ENCODE measurements around the gene GTF2A1L. TPM values are rescaled to one million over a fixed set of nuclear protein-coding genes. Genes with fewer than 3 reads are reported as not detected.
A peak's percentile ranks its signal among the peaks of the same experiment; 100 is the strongest.

Gene GTF2A1L
- total RNA-seq, result 10 to 100 TPM; 11.8 to 39.5 (median 18.7) TPM

DNA sequence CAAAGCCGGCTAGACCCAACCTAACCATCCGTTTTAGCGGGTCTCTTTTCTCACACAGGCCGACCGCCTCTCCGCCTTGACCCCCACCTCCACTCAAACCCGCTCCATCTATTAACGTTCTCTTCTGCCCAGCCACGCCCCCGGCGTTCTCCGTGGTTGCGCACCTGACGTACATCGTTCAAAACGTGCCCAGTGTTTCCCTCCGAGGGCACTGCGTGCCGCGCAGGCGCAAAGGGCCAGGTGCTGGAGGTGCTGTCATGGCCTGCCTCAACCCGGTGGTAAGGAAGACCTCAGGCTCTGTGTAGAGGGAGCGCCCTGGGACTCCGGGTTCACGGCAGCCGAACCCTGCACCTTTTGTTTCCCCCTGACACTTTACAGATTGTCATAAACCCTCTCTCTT lies at the start of gene GTF2A1L:
TSS of gene GTF2A1L (plus strand) at position 239 of the 400 bp plus-strand sequence. CDS start at position 258, 19 bp downstream.
- intact Hi-C loops (cut with DNase I), result no loop called here
- no peaks in the 10 kb centered on the region for H3K36me3 ChIP-seq
- H3K27me3 ChIP-seq, result no peaks in the 10 kb centered on the region
- no peaks in the 10 kb centered on the region for H3K4me1 ChIP-seq
- no peak for DNase-seq (ENCODE audit: extremely low spot score)
- TF ChIP-seq POLR2AphosphoS5 (IDR thresholded peaks at IDR 0.05) (no peak), POLR2A (IDR thresholded peaks at IDR 0.05; ENCODE audit: low read depth) (no peak), EP300 (IDR thresholded peaks at IDR 0.05) (no peak)
- TF ChIP-seq, protein P1, sequence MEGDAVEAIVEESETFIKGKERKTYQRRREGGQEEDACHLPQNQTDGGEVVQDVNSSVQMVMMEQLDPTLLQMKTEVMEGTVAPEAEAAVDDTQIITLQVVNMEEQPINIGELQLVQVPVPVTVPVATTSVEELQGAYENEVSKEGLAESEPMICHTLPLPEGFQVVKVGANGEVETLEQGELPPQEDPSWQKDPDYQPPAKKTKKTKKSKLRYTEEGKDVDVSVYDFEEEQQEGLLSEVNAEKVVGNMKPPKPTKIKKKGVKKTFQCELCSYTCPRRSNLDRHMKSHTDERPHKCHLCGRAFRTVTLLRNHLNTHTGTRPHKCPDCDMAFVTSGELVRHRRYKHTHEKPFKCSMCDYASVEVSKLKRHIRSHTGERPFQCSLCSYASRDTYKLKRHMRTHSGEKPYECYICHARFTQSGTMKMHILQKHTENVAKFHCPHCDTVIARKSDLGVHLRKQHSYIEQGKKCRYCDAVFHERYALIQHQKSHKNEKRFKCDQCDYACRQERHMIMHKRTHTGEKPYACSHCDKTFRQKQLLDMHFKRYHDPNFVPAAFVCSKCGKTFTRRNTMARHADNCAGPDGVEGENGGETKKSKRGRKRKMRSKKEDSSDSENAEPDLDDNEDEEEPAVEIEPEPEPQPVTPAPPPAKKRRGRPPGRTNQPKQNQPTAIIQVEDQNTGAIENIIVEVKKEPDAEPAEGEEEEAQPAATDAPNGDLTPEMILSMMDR (IDR thresholded peaks at IDR 0.05), result no peak
- H3K9me3 ChIP-seq, result peaks cover 0 to 5% (median 0%) of the 10 kb centered on the region in 4 donors
- 89% methylated on average over 25 of the region's 26 CpGs for WGBS
- no peak within 1 kb of the TSS for H3K4me3 ChIP-seq
- H3K27ac ChIP-seq (replicated peaks in 1 of 4), result no peak within 1 kb of the TSS

- Histone ChIP-seq H3K4me3 (no peak overlapping the region), H3K9me3 (no peaks in the 10 kb centered on the region), H3K27ac (replicated peaks in 1 of 4) (peak overlapping the region; percentile 20 to 77 (median 57)), H3K36me3 (peaks cover 0 to 8% (median 0%) of the 10 kb centered on the region in 4 donors), H3K27me3 (no peaks in the 10 kb centered on the region), H3K4me1 (peaks cover 16 to 84% (median 72%) of the 10 kb centered on the region in 4 donors)
- DNase-seq (ENCODE audit: extremely low spot score), result no peak
- intact Hi-C loops (cut with DNase I), result no loop called here
- 78% methylated on average over 4 of the region's 4 CpGs for WGBS
- TF ChIP-seq POLR2AphosphoS5 (IDR thresholded peaks at IDR 0.05) (peak in 1 of 2 donors; percentile 23), EP300 (IDR thresholded peaks at IDR 0.05) (peak; percentile 38), POLR2A (IDR thresholded peaks at IDR 0.05; ENCODE audit: low read depth) (no peak)
Measured at GRCh38 chr2:48568547-48568946, 49.1 kb upstream of the GTF2A1L start.

- peaks cover 16 to 85% (median 74%) of the 10 kb centered on the region in 4 donors for H3K4me1 ChIP-seq
- H3K27ac ChIP-seq (replicated peaks in 1 of 4), result peak overlapping the region in 2 of 4 donors; percentile 20 to 77
- peaks cover 0 to 8% (median 0%) of the 10 kb centered on the region in 4 donors for H3K36me3 ChIP-seq
- no peaks in the 10 kb centered on the region for H3K27me3 ChIP-seq
- no peak overlapping the region for H3K4me3 ChIP-seq
- no peaks in the 10 kb centered on the region for H3K9me3 ChIP-seq
- intact Hi-C loops (cut with DNase I), result no loop called here
- DNase-seq (ENCODE audit: extremely low spot score), result no peak
- TF ChIP-seq POLR2A (IDR thresholded peaks at IDR 0.05; ENCODE audit: low read depth) (no peak), EP300 (IDR thresholded peaks at IDR 0.05) (no peak), POLR2AphosphoS5 (IDR thresholded peaks at IDR 0.05) (no peak)
- TF ChIP-seq, protein P1 (IDR thresholded peaks at IDR 0.05), result no peak
Measured at GRCh38 chr2:48569433-48569832, 48.2 kb upstream of the GTF2A1L start.

DNA sequence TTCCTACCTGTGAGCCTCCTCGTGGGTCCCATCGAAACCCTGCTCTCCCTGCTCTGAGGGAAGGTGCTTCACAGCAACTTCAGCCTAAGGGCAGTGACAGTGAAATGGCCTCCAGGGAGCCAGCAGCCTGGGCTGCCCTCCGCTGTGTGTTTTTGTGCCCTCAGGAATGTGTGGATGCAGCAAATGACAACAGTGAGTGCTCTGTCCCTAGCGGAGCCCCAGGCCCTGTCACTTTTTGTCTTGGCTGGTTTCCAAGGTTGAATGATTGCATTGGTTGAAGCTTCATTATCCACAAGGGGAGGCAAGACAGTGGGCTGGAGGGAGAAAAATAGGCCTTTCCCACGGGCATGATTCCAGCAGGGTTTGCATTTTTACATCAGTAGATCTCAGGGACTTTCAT lies 44.8 kb upstream of the GTF2A1L start:
- no peaks in the 10 kb centered on the region for H3K9me3 ChIP-seq
- no peaks in the 10 kb centered on the region for H3K27me3 ChIP-seq
- no peak overlapping the region for H3K4me3 ChIP-seq
- 67% methylated on average over 5 of the region's 5 CpGs for WGBS
- H3K36me3 ChIP-seq, result peaks cover 0 to 8% (median 0%) of the 10 kb centered on the region in 4 donors
- intact Hi-C loops (cut with DNase I), result no loop called here
- H3K4me1 ChIP-seq, result peaks cover 9 to 58% (median 49%) of the 10 kb centered on the region in 4 donors
- TF ChIP-seq, protein P1 (IDR thresholded peaks at IDR 0.05), result no peak
- TF ChIP-seq POLR2AphosphoS5 (IDR thresholded peaks at IDR 0.05), result peak in 1 of 2 donors; percentile 25
- H3K27ac ChIP-seq (replicated peaks in 1 of 4), result peak overlapping the region; percentile 14 to 58 (median 40)
- no peak for DNase-seq (ENCODE audit: extremely low spot score)

DNA sequence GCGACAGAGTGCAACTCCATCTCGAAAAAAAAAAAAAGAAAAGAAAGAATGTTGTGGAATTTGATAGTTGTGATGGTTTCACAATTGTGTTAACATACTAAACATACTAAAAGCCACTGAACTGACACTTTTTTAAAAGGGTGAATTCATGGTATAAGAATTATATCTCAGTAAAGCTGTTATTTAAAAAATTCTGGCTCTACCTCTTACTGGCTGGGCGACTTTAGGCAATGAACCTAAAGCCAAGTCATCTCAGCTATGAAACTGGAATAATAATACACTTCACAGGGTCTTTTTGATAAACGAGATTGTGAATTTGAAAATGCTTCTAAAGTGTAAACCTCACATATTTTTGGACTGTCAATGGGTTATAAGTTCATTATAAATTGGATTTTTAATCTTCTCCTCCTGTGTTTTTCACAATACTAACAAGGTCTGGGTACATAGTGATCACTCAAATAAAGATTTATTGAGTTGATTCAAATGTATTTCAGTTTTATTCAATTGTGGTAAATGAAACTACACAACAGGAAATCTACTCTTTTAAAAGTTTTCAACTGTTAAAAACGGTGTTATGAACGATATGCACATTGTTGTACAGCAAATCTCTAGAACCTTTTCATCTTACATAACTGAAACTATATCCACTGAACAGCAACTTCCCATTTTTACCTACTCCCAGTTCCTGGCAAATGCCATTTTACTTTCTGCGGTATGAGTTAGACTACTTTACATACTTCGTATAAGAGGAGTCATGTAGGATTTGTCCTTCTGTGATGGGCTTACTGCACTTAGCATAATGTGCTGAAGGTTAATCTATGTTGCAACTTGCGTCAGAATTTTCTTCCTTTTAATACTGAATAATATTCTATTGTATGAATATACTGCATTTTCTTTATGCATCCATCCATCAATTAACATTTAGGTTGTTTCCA lies 43.0 kb upstream of the GTF2A1L start:
- intact Hi-C loops (cut with DNase I), result no loop called here
- TF ChIP-seq, protein P1 (IDR thresholded peaks at IDR 0.05), result no peak
- TF ChIP-seq EP300 (IDR thresholded peaks at IDR 0.05) (no peak), POLR2A (IDR thresholded peaks at IDR 0.05; ENCODE audit: low read depth) (no peak), POLR2AphosphoS5 (IDR thresholded peaks at IDR 0.05) (no peak)
- H3K9me3 ChIP-seq, result no peaks in the 10 kb centered on the region
- no peaks in the 10 kb centered on the region for H3K27me3 ChIP-seq
- H3K4me3 ChIP-seq, result no peak overlapping the region
- no peak overlapping the region for H3K27ac ChIP-seq (replicated peaks in 1 of 4)
- peaks cover 0 to 51% (median 43%) of the 10 kb centered on the region in 4 donors for H3K4me1 ChIP-seq
- 73% methylated on average over 9 of the region's 9 CpGs for WGBS
- H3K36me3 ChIP-seq, result peaks cover 0 to 8% (median 0%) of the 10 kb centered on the region in 4 donors
- peak; percentile 7 for DNase-seq (ENCODE audit: extremely low spot score)

All from esophagus muscularis mucosa (tissue), 4 donors.